GM12878 (cell line): Measurements from ENCODE around the gene COL13A1. TPM values are rescaled to one million over a fixed set of nuclear protein-coding genes. Genes with fewer than 3 reads are reported as not detected.

Source experiments
- ATAC-seq: fragments of 200-7000 bp; cut with Tn5 transposase; 3 replicates; pipeline ENCODE4 v1.9.1; 2020; ENCODE audit warnings: mild to moderate bottlenecking, moderate library complexity
- BruUV-seq: library from RNA; stranded (reverse); fragments of 400-500 nt; replicated peaks from 2 replicates; lab custom pipeline; 2021; lab: Mats Ljungman, UMichigan
- CTCF ChIA-PET: fragments of 300-600 bp; sonication (Branson Sonifier 250); formaldehyde crosslinking; extraction: SDS; loops from one replicate; lab custom pipeline; 2021; ENCODE audit warnings: inconsistent platforms; lab: Yijun Ruan, JAX
- POLR2A ChIA-PET: fragments of 350-600 bp; formaldehyde crosslinking; extraction: SDS; loops from one replicate; lab custom pipeline; 2021; ENCODE audit warnings: inconsistent platforms; lab: Charles Lee
- RAD21 ChIA-PET: fragments of 300-600 bp; sonication (Branson Sonifier 250); formaldehyde crosslinking; loops from one replicate; lab custom pipeline; 2023; ENCODE audit warnings: antibody characterized with exemption; ENCODE audit not compliant: unreplicated experiment; lab: Charles Lee
- SMC1A ChIA-PET: fragments of 300-600 bp; sonication (Branson Sonifier 250); formaldehyde crosslinking; loops from one replicate; lab custom pipeline; 2023; ENCODE audit not compliant: unreplicated experiment, uncharacterized antibody; lab: Charles Lee
- DNase-seq: peaks from one replicate; pipeline ENCODE4 v3.0.0-alpha.2; 2011; ENCODE audit warnings: low read depth, low spot score
- FAIRE-seq: peaks from 3 replicates; lab custom pipeline; 2011; peaks lifted over from hg19 to GRCh38; lab: Jason Lieb, UNC
- H2AFZ ChIP-seq: 2 replicates; pipeline ENCODE4 v1.6.0; 2011; ENCODE audit warnings: low read depth, low read length, control low read depth; ENCODE audit not compliant: control insufficient read depth
- H3K27ac ChIP-seq: 2 replicates; pipeline ENCODE4 v1.5.1; 2011; ENCODE audit warnings: control low read depth; ENCODE audit not compliant: control insufficient read depth, insufficient read depth
- H3K27me3 ChIP-seq, 2 experiments: replicated peaks in 1 of 2; 2 replicates each; pipeline versions ENCODE4 v1.6.0 to v1.6.1; 2011; ENCODE audit warnings: low read length in 1 of 2; ENCODE audit not compliant: control insufficient read depth in 2 of 2, insufficient read depth in 2 of 2
- H3K36me3 ChIP-seq, 2 experiments: 2 replicates each; pipeline ENCODE4 v1.5.1; 2011; ENCODE audit warnings: low read length in 1 of 2; ENCODE audit not compliant: control insufficient read depth in 2 of 2, insufficient read depth in 2 of 2
- H3K4me1 ChIP-seq: 2 replicates; pipeline ENCODE4 v1.6.1; 2011; ENCODE audit warnings: mild to moderate bottlenecking, low read length, moderate library complexity, mixed read lengths; ENCODE audit not compliant: control insufficient read depth, insufficient read depth
- H3K4me2 ChIP-seq: 2 replicates; pipeline ENCODE4 v1.6.0; 2011; ENCODE audit warnings: control low read depth; ENCODE audit not compliant: control insufficient read depth, insufficient read depth
- H3K4me3 ChIP-seq: fragments of 200-600 bp; sonication (generic); 2 replicates; pipeline ENCODE4 v1.5.1; 2016
- H3K79me2 ChIP-seq: 2 replicates; pipeline ENCODE4 v1.6.0; 2011; ENCODE audit warnings: low read length; ENCODE audit not compliant: control insufficient read depth, insufficient read depth
- H3K9ac ChIP-seq: 2 replicates; pipeline ENCODE4 v1.8.0; 2011; ENCODE audit warnings: low read length, control low read depth, mixed read lengths; ENCODE audit not compliant: control insufficient read depth, insufficient read depth
- H3K9me3 ChIP-seq: replicated peaks from 3 replicates; pipeline ENCODE4 v1.5.1; 2011; ENCODE audit warnings: mild to moderate bottlenecking, low read length; ENCODE audit not compliant: control insufficient read depth, insufficient read depth
- H4K20me1 ChIP-seq: 2 replicates; pipeline ENCODE4 v1.6.0; 2011; ENCODE audit not compliant: control insufficient read depth, insufficient read depth
- BRCA1 ChIP-seq: IDR thresholded peaks from 2 replicates; pipeline ENCODE4 v1.6.1; 2011; ENCODE audit warnings: low read depth, low read length, improper control_type of control experiment
- E2F4 ChIP-seq: IDR thresholded peaks from 2 replicates; pipeline ENCODE4 v1.6.1; 2012; ENCODE audit warnings: low read depth, low read length, improper control_type of control experiment
- E2F8 ChIP-seq: fragments of 450-650 bp; IDR thresholded peaks from 2 replicates; pipeline ENCODE4 v1.6.1; 2018; ENCODE audit warnings: mild to moderate bottlenecking, low read depth, moderate library complexity; ENCODE audit not compliant: partially characterized antibody
- E4F1 ChIP-seq: fragments of 450-650 bp; IDR thresholded peaks from 2 replicates; pipeline ENCODE4 v1.6.1; 2018; ENCODE audit warnings: borderline replicate concordance, mild to moderate bottlenecking; ENCODE audit not compliant: partially characterized antibody
- ESRRA ChIP-seq: IDR thresholded peaks from 2 replicates; pipeline ENCODE4 v1.6.1; 2012; ENCODE audit warnings: mild to moderate bottlenecking, low read length, improper control_type of control experiment
- FOXK2 ChIP-seq: fragments of 450-650 bp; IDR thresholded peaks from 2 replicates; pipeline ENCODE4 v1.6.1; 2017; ENCODE audit warnings: mild to moderate bottlenecking, moderate library complexity
- IRF4 ChIP-seq: IDR thresholded peaks from 2 replicates; pipeline ENCODE4 v1.6.1; 2011; ENCODE audit warnings: low read depth, low read length
- KDM1A ChIP-seq: fragments of 200-600 bp; sonication (generic); IDR thresholded peaks from 2 replicates; pipeline ENCODE4 v1.6.1; 2016; ENCODE audit warnings: borderline replicate concordance
- RELB ChIP-seq: fragments of 450-650 bp; IDR thresholded peaks from 2 replicates; pipeline ENCODE4 v1.6.1; 2017; ENCODE audit warnings: low read depth, mild to moderate bottlenecking, moderate library complexity
- SUZ12 ChIP-seq: fragments of 200-600 bp; sonication (generic); IDR thresholded peaks from one replicate; pipeline ENCODE4 v1.6.1; 2018; ENCODE audit warnings: antibody characterized with exemption, mild to moderate bottlenecking; ENCODE audit not compliant: unreplicated experiment
- WRNIP1 ChIP-seq: IDR thresholded peaks from 2 replicates; pipeline ENCODE4 v1.6.1; 2011; ENCODE audit warnings: low read depth, low read length, improper control_type of control experiment, borderline replicate concordance
- WGBS: methylation state at CpG from one replicate; pipeline ENCODE4 v1.1.6; 2016; ENCODE audit warnings: low lambda C conversion rate; ENCODE audit not compliant: insufficient replicate concordance, insufficient coverage; ENCODE audit errors: missing lambda C conversion rate; 5-methylcytosine and 5-hydroxymethylcytosine counted together
- in situ Hi-C: fragments of 300-500 bp; cut with MboI; formaldehyde crosslinking; loops from 9 replicates; pipeline ENCODE4 v1.14.3; 2018; ENCODE audit warnings: mixed read lengths
- intact Hi-C: fragments of 100-400 bp; cut with micrococcal nuclease; formaldehyde crosslinking; loops from one replicate; pipeline ENCODE4 v1.14.2; 2022; ENCODE audit not compliant: unreplicated experiment
- polyA plus RNA-seq, 11 experiments: library from polyadenylated mRNA; depleted of rRNA in 4 of 11; unstranded in 6 of 11; stranded (reverse) in 5 of 11; fragments of >200 nt; fragmentation: Nextera tagmentation in 4 of 11; fragmentation: Illumina TruSeq in 1 of 11; extraction: Ambion mirVana in 4 of 11; extraction: Trizol in 1 of 11; gene quantifications; 1 replicate in 1 of 11; 2 replicates in 10 of 11; pipeline versions ENCODE4 v1.2.1 to v1.2.3, GENCODE V29; 2011 to 2016; ENCODE audit warnings: inconsistent platforms in 2 of 11, missing spikeins in 2 of 11, low read depth in 1 of 11
- total RNA-seq, 4 experiments: library from RNA; depleted of rRNA in 3 of 4; stranded (reverse); fragments of >200 nt in 3 of 4; fragmentation: Illumina TruSeq in 1 of 4; extraction: Trizol in 1 of 4; gene quantifications; 2 replicates each; pipeline versions ENCODE4 v1.2.1 to v1.2.3, GENCODE V29; 2013 to 2021

Gene COL13A1
- total and polyA plus RNA-seq, 10 of the 15 experiments (the other 5 are each of a cell fraction or from before 2014, with no cell fraction given), result 0.03 to 0.15 (median 0.05) TPM; not detected in 7

- H3K79me2 ChIP-seq, result no peaks in the 10 kb centered on the region
- no peaks in the 10 kb centered on the region for H3K9me3 ChIP-seq
- POLR2A ChIA-PET, result no interaction called here
- no peak overlapping the region for H3K4me2 ChIP-seq
- H3K36me3 ChIP-seq, result no peaks in the 10 kb centered on the region
- intact Hi-C loops, result no loop called here
- no peak for DNase-seq
- CTCF ChIA-PET, result no interaction called here
- no peak for FAIRE-seq
- H3K27me3 ChIP-seq, result peaks cover 0 to 1% of the 10 kb centered on the region in 2 experiments; a peak in 2 of 4 replicates
- BruUV-seq, result no TSS peak
- no peak overlapping the region for H2AFZ ChIP-seq
- SMC1A ChIA-PET, result no interaction called here
- TF ChIP-seq SUZ12, result no peak
- no peak for TF ChIP-seq FOXK2
- no peak for TF ChIP-seq WRNIP1
- no peak for TF ChIP-seq IRF4
- TF ChIP-seq BRCA1, result no peak
- no peak for TF ChIP-seq ESRRA
- TF ChIP-seq E2F8, result no peak
- no peak for TF ChIP-seq E4F1
- TF ChIP-seq RELB, result no peak
- TF ChIP-seq E2F4, result no peak
- no peak for TF ChIP-seq KDM1A
- WGBS, result 23% methylated on average over 9 of the region's 9 CpGs
- ATAC-seq, result no peak
- RAD21 ChIA-PET, result no interaction called here
- H3K4me3 ChIP-seq, result no peak overlapping the region
- no peak overlapping the region for H3K9ac ChIP-seq
- 0 out of 2 replicates have a peak, but pooled peaks cover 3% of the 10 kb centered on the region for H4K20me1 ChIP-seq
- in situ Hi-C loops, result no loop called here
- no peak overlapping the region for H3K27ac ChIP-seq
- no peaks in the 10 kb centered on the region for H3K4me1 ChIP-seq
These were observed 95.7 kb downstream of the COL13A1 start for GRCh38 chr10:69897432-69897831.
